ENCODE data around the gene ZNF665. TPM values are rescaled to one million over a fixed set of nuclear protein-coding genes. Genes with fewer than 3 reads are reported as not detected.

ZNF665 gene
- 3.3 and 4.1 TPM in 2 replicates for total RNA-seq

DNA sequence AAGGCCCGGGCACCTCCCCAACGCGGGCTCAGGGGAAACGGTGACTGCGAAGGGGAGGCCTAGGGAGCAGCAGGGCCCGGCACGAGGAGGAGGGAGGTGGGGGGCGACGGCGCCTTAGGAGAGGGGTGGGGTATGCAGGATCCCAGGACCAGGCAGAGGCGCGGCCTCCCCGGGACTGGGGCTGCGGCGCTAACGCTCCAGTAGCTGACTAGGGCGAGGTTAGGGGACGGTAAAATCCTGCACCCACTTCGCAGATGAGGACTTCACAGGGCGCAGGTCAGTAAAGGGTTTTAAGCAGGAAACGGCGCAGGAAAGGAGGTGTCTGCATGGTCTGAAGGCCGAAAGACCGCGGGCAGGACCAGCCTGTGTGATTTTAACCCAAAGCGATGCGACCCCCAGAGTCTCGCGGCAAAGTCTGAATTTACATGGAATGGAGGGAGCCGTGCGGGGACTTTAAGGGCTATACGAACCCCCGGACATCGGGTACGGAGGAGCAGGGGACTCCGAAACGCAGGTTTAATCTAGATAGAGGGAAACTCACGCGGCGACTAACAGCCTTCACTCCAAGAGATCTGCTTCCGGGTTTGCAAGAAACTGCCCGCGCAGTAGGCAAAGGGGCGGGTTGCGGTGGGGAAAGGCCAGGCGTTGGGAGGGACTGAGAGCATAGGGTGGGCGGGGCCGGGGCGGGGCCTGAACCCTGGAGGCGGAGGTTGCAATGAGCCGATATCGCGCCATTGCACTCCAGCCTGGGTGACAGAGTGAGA, at the start of gene ZNF665:
ZNF665 (minus strand) TSS at position 588 of the 764 bp plus-strand sequence. CDS start 10,460 bp downstream, outside the sequence.

DNA sequence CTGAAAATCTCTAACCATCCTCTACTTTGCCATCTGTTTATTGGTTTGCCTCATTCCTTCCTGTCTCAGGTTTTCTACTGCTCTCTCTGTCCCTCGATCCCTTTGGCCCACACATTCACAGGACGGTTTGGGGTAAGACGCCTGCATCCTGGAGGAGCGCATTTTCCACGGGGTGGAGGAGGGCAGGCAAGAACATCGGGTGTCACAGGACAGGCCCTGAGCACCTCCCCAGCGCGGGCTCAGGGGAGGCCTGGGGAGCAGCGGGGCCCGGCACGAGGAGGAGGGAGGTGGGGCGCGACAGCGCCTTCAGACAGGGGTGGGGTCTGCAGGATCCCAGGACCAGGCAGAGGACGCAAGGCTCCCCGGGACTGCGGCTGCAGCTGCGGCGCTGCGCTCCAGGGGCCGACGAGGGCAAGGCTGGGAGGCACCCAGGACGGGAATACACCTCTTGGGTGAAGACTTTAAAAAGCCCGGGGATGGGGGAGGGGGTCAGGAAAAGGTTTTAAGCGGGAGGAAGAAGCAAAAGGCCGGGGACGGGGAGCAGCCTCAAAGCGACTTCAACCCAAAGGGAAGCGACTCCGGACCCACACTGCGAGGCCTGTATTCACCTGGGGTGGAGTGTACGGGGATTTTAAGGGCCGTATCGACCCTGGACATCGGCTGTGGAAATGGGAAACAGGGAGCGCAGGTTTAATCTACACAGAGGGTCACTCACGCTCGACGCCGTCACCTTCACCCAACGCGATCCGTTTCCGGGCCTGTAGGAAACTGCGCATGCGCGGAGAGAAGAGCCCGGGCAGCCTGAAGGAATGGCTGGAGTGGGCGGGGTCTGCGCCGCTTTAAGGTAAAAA, 60.8 kb downstream of the ZNF665 start, which contains the start of gene ZNF415:
ZNF415 (minus strand) TSS at position 770 of the 851 bp plus-strand sequence. CDS start 10,234 bp downstream, outside the sequence.

Other genes with a start within 250 kb of the ZNF665 start
- gene ZNF816, start 230.5 kb downstream of the ZNF665 start, total RNA-seq: 6.8 and 6.9 TPM in 2 replicates
- gene ERVV-1, start 179.4 kb downstream of the ZNF665 start, total RNA-seq: not detected in 2 replicates
- not detected in 2 replicates for gene ERVV-2, start 148.6 kb downstream of the ZNF665 start, total RNA-seq
- 25.9 and 41.8 TPM in 2 replicates for gene ZNF160, start 89.9 kb downstream of the ZNF665 start, total RNA-seq
- gene ZNF415, start 60.4 kb downstream of the ZNF665 start, total RNA-seq: 2.3 and 2.7 TPM in 2 replicates
- gene ZNF347, start 34.3 kb downstream of the ZNF665 start, total RNA-seq: 5.2 and 7.4 TPM in 2 replicates
- gene ZNF677, start 61.5 kb upstream of the ZNF665 start, total RNA-seq: 20.6 and 30.4 TPM in 2 replicates
- gene VN1R2, start 64.9 kb upstream of the ZNF665 start, total RNA-seq: not detected in 2 replicates
- not detected in 2 replicates for gene VN1R4, start 74.4 kb upstream of the ZNF665 start, total RNA-seq
- 6.9 and 9.4 TPM in 2 replicates for gene ZNF845, start 140.4 kb upstream of the ZNF665 start, total RNA-seq
- gene ZNF525, start 172.3 kb upstream of the ZNF665 start, total RNA-seq: 6.5 and 6.7 TPM in 2 replicates
- 10.1 and 16.5 TPM in 2 replicates for gene ZNF765, start 201.8 kb upstream of the ZNF665 start, total RNA-seq
- 8.8 and 10.4 TPM in 2 replicates for gene ZNF761, start 238.6 kb upstream of the ZNF665 start, total RNA-seq

All from vein endothelial cell (primary cell).